ENCODE data around the gene CRTC2.
A peak's percentile ranks its signal among the peaks of the same experiment; 100 is the strongest.

The CRTC2 gene

DNA sequence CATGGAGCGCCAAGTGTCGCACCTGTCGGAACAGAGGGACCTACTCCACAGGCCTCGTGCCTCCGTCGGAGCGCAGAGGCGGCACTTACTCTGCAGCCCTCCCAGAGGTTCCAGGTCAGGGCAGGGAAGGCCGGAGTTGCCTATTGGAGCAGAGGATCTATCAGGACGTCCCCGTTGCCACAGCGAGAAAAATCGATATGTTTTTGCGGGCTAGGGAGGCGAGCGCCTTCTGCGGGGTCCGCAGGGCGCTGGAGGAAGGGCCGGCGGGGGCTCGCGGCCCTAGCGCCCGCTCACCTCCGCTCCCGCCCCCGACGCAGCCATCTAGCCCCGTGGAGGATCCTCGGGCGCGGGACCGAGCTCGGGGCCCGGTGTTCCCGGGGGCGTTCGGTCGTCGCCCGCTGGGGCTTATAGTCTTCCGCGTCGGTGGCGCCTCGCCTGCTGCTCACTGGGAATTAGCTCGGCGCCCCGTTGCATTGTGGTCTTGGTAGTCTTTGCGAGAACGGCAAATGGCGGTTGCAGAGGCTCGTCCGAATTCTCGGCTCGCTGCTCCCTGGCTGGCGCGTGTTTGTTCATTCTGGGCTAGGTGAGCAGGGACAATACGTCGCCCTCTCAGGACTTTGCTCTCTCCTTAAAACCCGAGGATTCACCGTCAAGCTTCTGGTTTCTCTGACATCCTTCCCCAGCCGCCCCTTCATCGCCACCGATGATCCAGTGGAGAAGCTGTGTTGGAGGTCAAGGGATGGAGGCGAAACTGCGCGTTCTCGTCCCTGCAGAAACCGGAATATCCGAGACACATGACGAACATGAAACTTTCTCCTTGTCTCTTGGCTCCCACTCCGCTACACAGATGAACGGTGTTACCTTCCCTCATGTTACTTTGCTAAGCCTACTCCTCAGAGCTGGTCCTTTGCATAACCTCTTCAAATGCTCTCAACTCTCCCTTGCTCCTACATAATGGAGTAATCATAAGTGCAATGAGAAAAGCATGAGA is 19.1 kb upstream of the CRTC2 start, which contains the start of gene JTB:
Gene JTB, minus strand, starts transcription at position 425 of the 991 bp plus-strand sequence. Its CDS starts 422 bp downstream, at position 3.
- Histone ChIP-seq H3K27ac (peak within 1 kb of the TSS; percentile 86 to 99 (median 95)), H3K4me3 (peak within 1 kb of the TSS; percentile 63 to 99 (median 91))

DNA sequence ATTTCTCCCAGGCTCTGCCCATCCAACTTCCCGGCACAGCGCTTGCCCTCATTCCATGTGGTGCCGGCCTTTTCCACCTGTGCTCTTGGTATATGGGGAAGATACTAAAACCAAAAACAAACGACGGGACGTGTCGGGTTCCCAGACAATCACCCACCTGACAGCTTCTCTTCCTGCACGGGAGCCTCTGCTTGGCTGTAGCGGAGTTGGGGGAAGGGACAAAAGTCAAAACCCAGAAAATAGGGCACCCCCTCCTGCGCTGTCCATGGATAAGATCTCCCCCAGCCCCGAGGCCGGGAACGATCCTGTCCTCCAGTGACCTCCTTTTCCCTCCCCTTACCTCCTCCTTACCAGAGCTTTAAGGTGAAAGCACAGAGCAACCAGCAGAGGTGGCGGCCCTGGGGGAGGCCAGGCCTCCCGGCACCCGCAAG is 18.4 kb upstream of the CRTC2 start:
- peak overlapping the region; percentile 86 to 99 (median 95) for H3K27ac ChIP-seq
- peak overlapping the region; percentile 63 to 99 (median 91) for H3K4me3 ChIP-seq

DNA sequence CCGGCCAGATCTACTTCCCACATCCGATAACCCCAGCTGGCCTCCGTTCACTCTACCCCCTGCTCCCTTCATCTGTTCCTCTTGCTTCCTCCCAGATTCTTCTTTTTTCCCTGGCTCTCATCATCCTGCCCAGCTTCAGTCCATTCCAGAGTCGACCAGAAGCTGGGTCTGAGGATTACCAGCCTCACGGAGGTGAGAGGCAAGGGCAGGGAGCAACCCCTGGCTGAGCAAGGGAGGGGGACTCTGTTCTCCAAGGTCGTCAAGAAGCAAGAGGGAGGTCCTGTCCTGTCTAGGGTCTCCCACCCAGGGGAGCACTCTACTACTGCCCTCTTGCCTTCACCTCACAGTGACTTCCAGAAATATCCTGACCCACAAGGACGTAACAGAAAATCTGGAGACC is 15.1 kb upstream of the CRTC2 start:
- Histone ChIP-seq H3K27ac (peak overlapping the region in 1 of 21 experiments; percentile 5), H3K4me3 (no peak overlapping the region)

DNA sequence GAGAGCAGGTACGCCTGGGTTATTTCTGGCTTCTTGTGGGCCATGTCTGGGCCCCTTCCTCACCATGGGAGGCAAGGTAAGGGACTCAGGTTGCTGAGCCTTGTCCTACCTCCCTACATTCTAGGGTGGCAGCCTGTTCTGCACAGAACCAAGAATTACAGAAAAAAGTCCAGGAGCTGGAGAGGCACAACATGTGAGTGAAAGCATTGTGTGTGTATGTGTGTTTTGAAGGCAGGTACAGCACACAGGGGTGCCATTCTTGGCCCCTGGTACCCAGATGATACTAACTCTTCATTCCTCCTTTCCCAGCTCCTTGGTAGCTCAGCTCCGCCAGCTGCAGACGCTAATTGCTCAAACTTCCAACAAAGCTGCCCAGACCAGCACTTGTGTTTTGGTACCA is 14.7 kb upstream of the CRTC2 start:
- Histone ChIP-seq H3K27ac (peak overlapping the region in 1 of 21 experiments; percentile 5), H3K4me3 (no peak overlapping the region)

DNA sequence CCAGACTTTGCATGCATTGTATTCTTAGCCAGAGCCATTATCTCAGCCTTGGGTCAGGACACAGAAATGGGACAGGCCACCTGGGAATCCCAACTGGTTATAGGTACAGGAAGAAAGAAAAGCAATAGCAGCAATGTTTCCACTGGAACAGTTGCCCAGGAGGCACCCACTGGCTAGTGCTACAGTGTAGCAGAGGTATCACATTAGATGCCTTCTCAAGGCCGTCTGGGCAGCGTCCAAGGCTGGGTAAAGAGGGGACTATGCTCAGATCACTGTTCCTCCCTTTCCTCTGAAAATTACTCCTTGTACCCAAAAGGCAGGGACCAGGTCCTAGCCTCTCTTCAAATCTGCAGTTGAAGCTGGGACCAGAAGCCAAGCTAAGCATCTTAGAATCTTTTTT is 11.9 kb upstream of the CRTC2 start:
- Histone ChIP-seq H3K4me3 (no peak overlapping the region), H3K27ac (no peak overlapping the region)

DNA sequence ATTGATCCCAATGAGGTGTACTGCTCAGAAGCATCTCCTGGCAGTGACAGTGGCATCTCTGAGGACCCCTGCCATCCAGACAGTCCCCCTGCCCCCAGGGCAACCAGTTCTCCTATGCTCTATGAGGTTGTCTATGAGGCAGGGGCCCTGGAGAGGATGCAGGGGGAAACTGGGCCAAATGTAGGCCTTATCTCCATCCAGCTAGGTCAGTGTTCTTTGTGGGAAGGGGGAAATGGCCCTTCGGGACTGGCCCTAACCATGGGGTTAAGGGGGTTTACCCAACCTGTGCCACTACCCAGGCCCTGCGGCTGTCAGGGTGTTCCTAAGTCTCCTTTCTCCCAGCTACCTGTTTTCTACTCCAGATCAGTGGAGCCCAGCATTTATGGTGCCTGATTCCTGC is 10.6 kb upstream of the CRTC2 start:
- Histone ChIP-seq H3K4me3 (no peak overlapping the region), H3K27ac (peak overlapping the region in 4 of 21 experiments; percentile 1 to 89 (median 28))

DNA sequence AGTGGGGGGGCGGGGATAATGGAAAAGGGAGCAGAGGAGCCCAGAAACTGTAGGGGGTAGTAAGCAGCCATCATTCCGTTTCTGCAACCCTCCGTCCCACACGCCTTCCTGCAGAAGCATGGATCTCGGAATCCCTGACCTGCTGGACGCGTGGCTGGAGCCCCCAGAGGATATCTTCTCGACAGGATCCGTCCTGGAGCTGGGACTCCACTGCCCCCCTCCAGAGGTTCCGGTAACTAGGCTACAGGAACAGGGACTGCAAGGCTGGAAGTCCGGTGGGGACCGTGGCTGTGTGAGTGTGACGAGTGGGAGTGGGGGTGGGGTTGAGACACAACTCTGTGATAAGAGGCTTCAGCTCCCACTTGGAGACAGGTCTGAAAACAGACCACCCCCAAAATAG is 10.0 kb upstream of the CRTC2 start:
- peak overlapping the region in 16 of 21 experiments; percentile 29 to 94 (median 86) for H3K27ac ChIP-seq
- peak overlapping the region; percentile 53 to 67 (median 62) for H3K4me3 ChIP-seq

DNA sequence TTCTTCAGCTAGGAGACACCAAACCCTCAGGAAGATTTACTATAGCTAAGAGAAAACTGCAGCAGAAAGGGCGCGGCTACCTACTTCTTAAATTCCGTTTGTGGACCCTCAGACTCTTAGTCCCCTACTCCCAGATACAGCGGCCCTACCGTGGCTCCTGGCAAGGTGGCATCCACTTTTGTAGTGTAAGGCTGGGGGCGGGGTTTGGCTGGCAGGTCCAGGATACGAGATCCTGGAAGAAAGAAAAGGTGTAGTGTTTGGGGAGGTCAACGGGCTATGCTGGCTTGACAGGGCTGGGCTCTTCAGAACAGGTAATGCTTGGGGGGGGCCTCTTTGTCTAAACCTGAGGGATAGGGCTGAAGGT is 9.6 kb upstream of the CRTC2 start:
- peak overlapping the region; percentile 53 to 67 (median 62) for H3K4me3 ChIP-seq
- H3K27ac ChIP-seq, result peak overlapping the region in 20 of 21 experiments; percentile 74 to 94 (median 85)

DNA sequence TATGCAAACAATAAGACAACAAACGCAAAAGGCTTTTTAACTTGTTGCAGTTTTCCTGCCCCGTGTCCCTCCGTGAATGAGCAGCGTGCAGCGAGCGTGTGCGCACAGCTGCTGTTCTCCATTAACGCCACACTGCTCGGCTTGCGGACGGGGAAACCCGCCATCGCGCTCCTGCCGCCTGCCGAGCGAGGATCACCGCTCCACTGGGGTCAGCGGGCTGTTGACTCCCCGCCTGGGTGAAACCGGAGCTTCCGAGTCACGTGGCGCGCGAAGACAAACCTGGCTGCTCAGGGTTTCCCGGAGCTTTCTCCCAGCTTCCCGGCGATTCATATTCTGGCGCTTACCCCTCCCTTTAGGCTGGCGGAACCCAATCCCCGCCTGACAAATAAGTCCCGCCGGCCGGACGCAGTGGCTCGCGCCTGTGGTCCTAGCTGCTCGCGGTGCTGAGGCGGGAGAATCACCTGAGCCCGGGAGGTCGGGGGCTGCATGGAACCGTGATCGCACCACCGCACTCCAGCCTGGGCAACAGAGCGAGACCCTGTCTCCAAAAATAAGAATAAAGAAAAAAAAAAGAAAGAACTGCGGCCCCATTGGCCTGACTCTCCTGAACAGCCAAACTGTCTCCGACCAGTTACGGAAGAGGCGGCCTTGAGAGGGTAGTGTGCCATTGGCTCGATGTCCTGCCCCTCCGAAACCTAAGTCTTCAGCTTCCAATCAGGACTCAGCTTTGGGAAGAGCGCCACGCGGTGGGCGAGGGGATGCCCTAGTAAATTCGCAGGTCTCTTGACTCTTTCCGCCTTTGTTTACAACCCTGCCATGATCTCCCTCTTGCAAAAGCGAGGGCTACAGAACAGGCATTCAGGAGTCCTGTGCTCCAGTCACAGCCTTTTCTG is 8.9 kb upstream of the CRTC2 start, which contains the start of gene CREB3L4:
Gene CREB3L4, plus strand, starts transcription at position 796 of the 893 bp plus-strand sequence. CDS start 624 bp downstream, outside the sequence.
- Histone ChIP-seq H3K27ac (peak within 1 kb of the TSS in 20 of 21 experiments; percentile 74 to 94 (median 85)), H3K4me3 (peak within 1 kb of the TSS; percentile 53 to 67 (median 62))

DNA sequence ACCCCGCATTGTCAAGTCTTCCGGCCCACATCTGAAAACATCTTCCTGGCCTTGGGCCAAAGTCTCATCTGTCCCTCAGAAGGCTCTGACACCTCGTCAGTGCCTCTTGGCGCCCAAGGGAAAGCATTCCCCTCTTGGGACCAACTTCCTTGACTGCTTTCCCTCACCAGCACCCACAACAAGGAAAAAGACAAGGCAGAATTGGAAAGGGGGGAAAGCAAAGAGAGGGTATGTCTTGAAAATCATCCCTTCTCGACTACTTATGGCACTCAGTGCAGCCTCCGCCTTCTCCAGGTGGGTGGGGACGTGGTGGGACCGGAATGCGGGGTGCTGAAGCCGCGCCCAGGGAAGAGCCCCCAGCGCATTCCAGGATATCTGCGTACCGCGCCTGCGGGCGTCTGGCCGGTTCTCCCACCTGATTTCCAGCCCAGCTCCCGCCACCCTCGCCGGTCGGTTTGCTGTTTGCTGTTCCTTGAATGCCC is 5.5 kb upstream of the CRTC2 start:
- Histone ChIP-seq H3K4me3 (peak overlapping the region; percentile 47 to 83 (median 66)), H3K27ac (peak overlapping the region in 20 of 21 experiments; percentile 85 to 98 (median 94))

DNA sequence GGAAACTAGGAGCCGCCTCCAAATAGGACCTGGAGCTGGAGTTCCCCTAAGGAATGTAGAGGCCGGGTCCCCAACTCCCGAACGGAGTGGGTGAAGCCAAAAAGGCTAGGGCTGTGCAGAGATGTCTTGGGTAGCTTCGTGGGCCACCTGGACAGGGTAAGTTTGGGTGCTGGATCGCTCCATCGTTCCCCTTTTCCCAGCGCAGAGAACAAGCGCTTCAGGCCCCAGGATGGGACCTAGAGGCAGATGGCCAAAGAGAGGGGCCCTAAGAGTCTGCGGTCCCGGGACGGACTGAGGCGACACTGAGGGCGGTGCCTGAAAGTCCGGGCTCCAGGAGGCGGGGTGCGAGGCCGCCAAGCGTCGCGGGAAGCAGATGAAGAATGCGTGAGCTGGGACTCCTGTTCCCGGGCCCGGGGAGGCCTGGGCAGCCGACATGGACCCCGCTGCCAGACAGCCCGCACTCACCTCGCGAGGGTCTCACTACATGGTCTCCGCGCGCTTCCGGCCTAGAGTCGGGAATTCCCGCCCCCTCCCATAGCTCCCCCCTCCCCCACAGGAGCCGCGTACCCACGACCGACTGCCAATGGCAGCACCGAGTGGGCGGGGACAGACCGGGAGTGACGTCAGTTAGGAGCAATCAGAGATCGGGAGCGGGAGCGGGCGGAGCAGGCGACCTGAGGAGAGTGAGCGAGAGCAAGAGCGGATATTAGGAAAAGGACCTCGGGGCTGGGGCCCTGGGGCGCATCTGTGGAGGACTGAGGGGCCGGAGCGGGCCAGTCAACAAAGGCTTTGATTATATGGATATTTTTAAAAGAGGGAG is 4.8 kb upstream of the CRTC2 start, which contains the start of gene SLC39A1:
Gene SLC39A1, minus strand, starts transcription at position 508 of the 820 bp plus-strand sequence. CDS start 822 bp downstream, outside the sequence.
- Histone ChIP-seq H3K27ac (peak within 1 kb of the TSS; percentile 41 to 98 (median 94)), H3K4me3 (peak within 1 kb of the TSS; percentile 47 to 83 (median 66))

DNA sequence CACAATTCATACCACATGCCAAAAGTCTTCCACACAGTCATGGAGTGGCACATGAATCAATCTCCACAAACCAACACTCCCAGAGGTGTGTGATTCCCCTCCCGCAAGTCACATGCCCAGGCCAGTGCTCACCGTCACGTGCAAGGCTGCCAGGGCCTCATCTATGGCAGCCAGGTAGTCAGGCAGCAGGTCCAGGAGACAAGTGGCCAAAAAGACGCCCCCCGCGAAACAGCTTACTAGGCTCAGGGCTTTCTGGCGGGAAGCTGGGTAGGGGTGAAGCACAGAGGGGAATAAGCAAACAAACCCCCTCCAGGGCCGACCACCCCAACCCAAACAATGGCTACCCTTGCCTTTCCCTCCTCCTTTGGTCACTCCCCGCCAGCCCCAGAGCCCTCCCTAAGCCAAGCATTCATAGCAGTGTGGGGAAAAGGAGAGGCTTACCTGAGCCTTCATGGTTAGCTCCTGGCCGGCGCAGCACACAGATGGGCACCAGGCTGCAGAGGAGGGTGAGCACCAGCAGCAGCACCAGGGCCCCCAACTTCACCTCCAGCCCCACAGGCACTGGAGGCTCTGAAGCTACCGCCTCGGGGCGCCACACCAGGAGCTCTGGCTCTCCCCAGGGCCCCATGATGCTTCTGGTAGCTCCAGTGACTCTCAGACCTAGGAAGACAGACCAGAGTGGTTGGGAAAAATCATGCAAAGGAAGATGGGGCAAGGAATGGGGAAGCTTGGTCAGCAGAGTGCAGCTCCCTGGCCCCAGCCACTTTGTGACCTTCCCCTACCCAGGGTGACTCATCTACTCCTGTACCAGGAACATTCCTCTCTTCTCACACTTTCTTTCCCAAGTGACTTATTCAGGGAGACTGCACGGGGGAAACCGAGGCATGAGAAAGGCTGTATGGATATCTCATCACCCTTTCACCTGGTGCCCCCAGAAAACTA is 3.9 kb upstream of the CRTC2 start:
- H3K4me3 ChIP-seq, result peak overlapping the region; percentile 47 to 83 (median 66)

DNA sequence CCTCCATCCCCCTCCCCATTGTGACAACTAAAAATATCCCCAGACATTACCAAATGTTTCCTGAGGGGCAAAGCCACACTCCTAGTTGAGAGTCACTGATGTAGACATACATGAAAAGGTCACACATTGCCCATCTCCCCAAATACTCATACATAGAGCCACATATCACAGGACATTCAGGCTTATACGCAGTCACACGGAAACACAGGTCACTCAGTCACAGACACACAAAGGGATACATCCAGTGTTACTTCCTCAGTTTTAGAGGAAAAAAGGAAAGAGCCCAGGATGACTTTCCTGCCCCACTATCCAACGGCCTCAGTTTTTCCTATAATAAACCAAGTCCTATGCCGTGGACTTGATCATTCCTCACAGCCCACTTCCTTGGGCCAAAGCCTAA is 3.0 kb upstream of the CRTC2 start:
- Histone ChIP-seq H3K4me3 (peak overlapping the region in 3 of 7 experiments; percentile 60 to 66 (median 66)), H3K27ac (peak overlapping the region in 17 of 21 experiments; percentile 14 to 98 (median 95))

More for the DNA sequence above, 3.9 kb upstream of the CRTC2 start:
- peak overlapping the region; percentile 41 to 98 (median 94) for H3K27ac ChIP-seq

DNA sequence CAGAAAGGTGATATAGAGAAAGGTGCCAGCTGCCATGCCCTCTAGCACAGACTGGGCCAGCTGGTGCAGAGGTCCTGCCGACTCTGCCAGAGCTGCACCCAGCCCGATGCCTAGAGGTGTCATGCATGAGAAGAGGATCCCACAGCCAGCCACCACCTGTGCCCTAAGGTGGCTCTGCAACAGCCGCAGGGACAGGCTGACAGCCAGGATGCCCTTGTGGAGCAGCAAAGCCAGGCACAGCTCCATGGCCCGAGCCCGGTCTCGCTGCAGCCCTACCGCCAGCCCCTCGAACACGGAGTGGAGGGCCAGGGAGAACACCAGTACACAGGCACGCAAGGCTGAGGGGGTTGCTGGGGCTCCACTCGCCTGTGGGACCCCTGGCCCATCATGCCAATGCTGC is 1.8 kb upstream of the CRTC2 start:
- no peak overlapping the region for H3K4me3 ChIP-seq
- H3K27ac ChIP-seq, result peak overlapping the region in 4 of 21 experiments; percentile 6 to 96 (median 38)

DNA sequence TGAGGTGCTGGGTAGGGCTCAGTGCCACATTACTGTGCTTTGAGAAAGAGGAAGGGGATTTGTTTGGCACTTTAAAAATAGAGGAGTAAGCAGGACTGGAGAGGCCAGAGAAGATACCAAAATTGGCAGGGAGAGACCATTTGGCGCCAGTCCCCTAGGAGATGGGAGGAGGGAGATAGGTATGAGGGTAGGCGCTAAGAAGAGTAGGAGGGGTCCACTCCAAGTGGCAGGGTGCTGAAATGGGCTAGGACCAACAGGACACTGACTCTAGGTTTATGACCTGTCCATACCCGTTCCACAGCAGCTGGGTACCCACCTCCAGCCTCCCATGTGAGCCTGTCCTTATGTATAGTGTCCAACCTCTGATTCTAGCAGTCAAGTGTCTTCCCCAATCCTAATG is 1.0 kb upstream of the CRTC2 start:
- Histone ChIP-seq H3K27ac (peak overlapping the region in 12 of 21 experiments; percentile 3 to 98 (median 68)), H3K4me3 (no peak overlapping the region)

DNA sequence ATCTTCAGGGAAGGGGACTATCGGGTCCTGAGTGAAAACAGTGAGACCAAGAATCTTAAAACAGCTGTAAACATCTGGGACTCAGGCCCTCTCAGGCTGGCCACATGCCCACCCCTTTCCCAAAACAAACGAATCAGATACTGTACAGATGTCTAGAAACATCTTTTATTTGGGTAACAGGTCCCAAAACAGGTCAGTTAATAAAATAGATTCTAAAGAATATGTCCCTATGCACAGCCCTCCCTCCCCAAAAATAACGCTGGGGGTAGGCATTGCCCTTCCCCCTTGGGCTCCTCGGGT is 499 bp upstream of the CRTC2 start:
- Histone ChIP-seq H3K4me3 (peak overlapping the region in 3 of 7 experiments; percentile 84 to 98 (median 84)), H3K27ac (peak overlapping the region in 19 of 21 experiments; percentile 3 to 99 (median 88))

DNA sequence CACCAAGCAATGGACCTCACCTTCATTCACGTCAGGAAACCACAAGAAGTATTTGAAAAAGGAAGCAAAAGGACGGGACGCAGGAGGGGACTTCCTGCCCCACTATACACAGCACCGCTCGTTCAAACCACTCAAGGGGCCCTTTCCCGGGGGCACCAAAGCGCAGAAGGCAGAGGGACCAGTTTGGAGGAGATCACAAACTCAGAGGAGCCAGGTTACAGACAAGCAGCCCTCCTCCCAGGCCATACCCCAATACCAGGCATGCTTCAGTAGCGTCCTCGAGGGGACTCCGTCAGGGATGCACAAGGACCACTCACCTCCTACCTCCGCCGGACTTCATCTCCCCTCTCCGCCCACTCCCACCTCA is 685 bp downstream of the CRTC2 start:
- H3K27ac ChIP-seq, result peak overlapping the region; percentile 46 to 99 (median 93)
- H3K4me3 ChIP-seq, result peak overlapping the region; percentile 77 to 98 (median 90)
